Gastroesophageal sphincter (tissue), 3 donors: ENCODE measurements around the gene LDAH.

Source experiments
- EP300 ChIP-seq: sonication (generic); formaldehyde crosslinking; IDR thresholded peaks from one replicate; pipeline ENCODE4 v1.6.1; 2017; ENCODE audit warnings: antibody characterized with exemption, mild to moderate bottlenecking
- POLR2A ChIP-seq, 2 donors: fragments of 450-650 bp; IDR thresholded peaks; one replicate each; pipeline ENCODE4 v1.6.1; 2017; ENCODE audit warnings: antibody characterized with exemption in 2 of 2, mild to moderate bottlenecking in 2 of 2, moderate library complexity in 1 of 2
- TF ChIP-seq, protein P1 (sequence below), 4 experiments: fragments of 200-600 bp in 2 of 4; fragments of 450-650 bp in 2 of 4; sonication (generic) in 1 of 4; IDR thresholded peaks; one replicate each; pipeline ENCODE4 v1.5.1; 2017 to 2019; ENCODE audit warnings: antibody characterized with exemption in 4 of 4, mild to moderate bottlenecking in 2 of 4, moderate library complexity in 2 of 4

DNA sequence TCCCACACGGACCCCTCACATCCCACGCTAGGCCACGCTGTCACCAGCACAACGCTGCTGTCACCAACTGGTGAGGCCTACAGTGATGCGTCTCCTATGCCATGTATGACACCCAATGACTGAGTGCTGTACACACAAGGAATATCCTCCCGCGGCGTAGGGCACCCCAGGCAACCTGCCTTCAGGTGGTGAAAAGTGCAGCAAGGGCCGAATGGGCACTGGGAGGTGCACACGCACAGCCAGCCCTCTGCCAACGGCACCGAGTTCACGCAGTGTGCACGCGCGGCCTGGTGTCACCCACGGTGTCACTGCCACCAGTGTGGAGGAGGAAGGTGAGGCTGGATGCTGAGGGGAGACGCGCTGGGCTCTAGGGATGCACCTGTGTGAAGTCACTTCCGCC is 176.5 kb downstream of the LDAH start:
- no peak for TF ChIP-seq EP300
- TF ChIP-seq, protein P1, sequence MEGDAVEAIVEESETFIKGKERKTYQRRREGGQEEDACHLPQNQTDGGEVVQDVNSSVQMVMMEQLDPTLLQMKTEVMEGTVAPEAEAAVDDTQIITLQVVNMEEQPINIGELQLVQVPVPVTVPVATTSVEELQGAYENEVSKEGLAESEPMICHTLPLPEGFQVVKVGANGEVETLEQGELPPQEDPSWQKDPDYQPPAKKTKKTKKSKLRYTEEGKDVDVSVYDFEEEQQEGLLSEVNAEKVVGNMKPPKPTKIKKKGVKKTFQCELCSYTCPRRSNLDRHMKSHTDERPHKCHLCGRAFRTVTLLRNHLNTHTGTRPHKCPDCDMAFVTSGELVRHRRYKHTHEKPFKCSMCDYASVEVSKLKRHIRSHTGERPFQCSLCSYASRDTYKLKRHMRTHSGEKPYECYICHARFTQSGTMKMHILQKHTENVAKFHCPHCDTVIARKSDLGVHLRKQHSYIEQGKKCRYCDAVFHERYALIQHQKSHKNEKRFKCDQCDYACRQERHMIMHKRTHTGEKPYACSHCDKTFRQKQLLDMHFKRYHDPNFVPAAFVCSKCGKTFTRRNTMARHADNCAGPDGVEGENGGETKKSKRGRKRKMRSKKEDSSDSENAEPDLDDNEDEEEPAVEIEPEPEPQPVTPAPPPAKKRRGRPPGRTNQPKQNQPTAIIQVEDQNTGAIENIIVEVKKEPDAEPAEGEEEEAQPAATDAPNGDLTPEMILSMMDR (IDR thresholded peaks at IDR 0.05): no peak
- no peak for TF ChIP-seq POLR2A (IDR thresholded peaks at IDR 0.05)
